Astrocyte of the cerebellum (primary cell): ENCODE measurements around the gene EBNA1BP2.

Experiments
- DNase-seq: peaks from one replicate; pipeline ENCODE4 v3.0.0-alpha.2; 2011; ENCODE audit warnings: low read depth
- H3K4me3 ChIP-seq: 2 replicates; pipeline ENCODE4 v1.5.1; 2011; ENCODE audit warnings: mild to moderate bottlenecking, low read depth, low read length, moderate library complexity
- in situ Hi-C: cut with HindIII; loops from 2 replicates; pipeline ENCODE4 v1.10.0; 2017; ENCODE audit warnings: low sequenced_read_pairs
- TF ChIP-seq, protein P1 (sequence below): IDR thresholded peaks from 2 replicates; pipeline ENCODE4 v1.5.1; 2012; ENCODE audit warnings: low read length, low read depth, moderate library complexity, mild to moderate bottlenecking; ENCODE audit errors: missing control alignments

Gene EBNA1BP2

GRCh38 chr1:43197343-43198127 is 25.4 kb upstream of the EBNA1BP2 start:
- in situ Hi-C loops = no loop called here
- DNase-seq = no peak
- TF ChIP-seq, protein P1, sequence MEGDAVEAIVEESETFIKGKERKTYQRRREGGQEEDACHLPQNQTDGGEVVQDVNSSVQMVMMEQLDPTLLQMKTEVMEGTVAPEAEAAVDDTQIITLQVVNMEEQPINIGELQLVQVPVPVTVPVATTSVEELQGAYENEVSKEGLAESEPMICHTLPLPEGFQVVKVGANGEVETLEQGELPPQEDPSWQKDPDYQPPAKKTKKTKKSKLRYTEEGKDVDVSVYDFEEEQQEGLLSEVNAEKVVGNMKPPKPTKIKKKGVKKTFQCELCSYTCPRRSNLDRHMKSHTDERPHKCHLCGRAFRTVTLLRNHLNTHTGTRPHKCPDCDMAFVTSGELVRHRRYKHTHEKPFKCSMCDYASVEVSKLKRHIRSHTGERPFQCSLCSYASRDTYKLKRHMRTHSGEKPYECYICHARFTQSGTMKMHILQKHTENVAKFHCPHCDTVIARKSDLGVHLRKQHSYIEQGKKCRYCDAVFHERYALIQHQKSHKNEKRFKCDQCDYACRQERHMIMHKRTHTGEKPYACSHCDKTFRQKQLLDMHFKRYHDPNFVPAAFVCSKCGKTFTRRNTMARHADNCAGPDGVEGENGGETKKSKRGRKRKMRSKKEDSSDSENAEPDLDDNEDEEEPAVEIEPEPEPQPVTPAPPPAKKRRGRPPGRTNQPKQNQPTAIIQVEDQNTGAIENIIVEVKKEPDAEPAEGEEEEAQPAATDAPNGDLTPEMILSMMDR = no peak
- no peak overlapping the region for H3K4me3 ChIP-seq

DNA sequence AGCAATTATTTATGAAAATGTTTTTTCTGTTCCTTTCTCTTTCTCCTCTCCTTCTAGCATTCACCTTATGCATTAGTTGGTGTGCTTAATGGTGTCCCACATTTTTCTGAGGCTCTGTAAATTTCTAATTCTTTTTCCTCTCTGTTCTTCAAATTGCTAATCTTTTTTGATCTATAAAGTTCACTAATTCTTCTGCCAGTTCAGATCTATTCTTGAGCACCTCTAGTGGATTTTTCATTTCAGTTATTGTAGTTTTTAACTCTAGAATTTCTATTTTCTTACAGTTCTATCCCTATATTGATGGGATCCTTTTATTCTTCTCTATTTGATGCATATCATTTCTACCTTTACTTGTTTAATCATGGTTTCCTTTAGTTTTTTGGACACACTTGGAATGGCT is 22.4 kb upstream of the EBNA1BP2 start:
- DNase-seq = no peak
- in situ Hi-C loops = no loop called here
- H3K4me3 ChIP-seq = no peak overlapping the region
- TF ChIP-seq, protein P1 = no peak

GRCh38 chr1:43188106-43188505 is 16.0 kb upstream of the EBNA1BP2 start:
- H3K4me3 ChIP-seq = no peak overlapping the region
- in situ Hi-C loops = no loop called here
- DNase-seq = no peak
- TF ChIP-seq, protein P1 = no peak

DNA sequence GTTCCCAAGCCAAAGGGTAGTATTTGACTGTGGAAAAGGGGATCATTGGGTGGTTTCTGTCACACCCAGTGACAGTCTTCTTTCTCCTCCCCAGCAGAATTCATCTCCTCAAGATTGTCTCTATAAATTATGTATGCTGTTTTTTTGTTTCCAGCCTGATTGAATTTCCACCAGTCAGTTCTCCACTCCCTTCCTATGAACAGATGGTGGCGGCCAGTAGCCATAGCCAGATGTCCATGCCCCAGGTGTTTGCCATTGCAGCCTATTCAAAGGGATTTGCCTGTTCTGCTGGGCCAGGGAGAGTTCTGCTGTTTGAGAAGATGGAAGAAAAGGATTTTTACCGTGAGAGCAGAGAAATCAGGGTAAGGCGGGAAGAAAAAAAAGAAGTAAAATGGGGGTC is 12.9 kb upstream of the EBNA1BP2 start:
- no peak overlapping the region for H3K4me3 ChIP-seq
- TF ChIP-seq, protein P1 = no peak
- no peak for DNase-seq
- in situ Hi-C loops = no loop called here

DNA sequence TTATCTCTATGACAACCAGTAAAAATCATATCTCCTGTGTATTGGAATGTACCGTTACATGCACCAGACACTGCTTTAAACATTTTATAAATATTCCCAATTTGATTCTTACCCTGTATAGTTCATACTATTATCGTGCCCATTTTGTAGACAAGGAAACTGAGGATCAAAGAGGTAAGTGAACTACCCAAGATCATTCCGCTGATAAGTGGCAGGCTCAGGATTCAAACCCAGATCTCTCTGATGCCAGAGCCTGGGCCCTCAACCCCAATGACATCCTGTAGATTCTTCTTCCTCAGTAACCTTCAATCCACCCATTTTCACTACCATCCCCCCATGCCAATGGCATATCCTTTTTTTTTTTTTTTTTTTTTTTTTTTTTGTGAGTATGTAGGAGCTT is 12.3 kb upstream of the EBNA1BP2 start:
- in situ Hi-C loops = no loop called here
- no peak overlapping the region for H3K4me3 ChIP-seq
- TF ChIP-seq, protein P1 = no peak
- no peak for DNase-seq

GRCh38 chr1:43177691-43178090 is 5.6 kb upstream of the EBNA1BP2 start:
- TF ChIP-seq, protein P1 = no peak
- in situ Hi-C loops = no loop called here
- no peak for DNase-seq
- no peak overlapping the region for H3K4me3 ChIP-seq

DNA sequence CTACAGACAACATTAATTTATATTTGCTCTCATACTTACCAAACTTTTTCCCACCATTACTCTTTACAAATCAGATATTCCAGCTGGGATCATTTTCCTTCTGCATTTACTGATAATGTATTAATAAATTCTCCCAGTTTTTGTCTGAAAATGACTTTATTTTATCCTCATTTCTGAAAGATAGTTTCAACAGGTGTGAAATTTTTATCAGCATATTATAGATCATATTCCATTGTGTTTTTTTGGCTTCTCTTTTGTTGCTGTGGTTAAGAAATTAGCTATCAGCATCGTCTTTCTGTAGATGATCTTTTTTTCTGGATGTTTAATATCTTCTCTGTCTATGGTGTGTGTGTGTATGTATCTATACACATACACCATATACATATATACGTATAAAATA is 2.8 kb upstream of the EBNA1BP2 start:
- no peak overlapping the region for H3K4me3 ChIP-seq
- in situ Hi-C loops = no loop called here
- TF ChIP-seq, protein P1 = no peak
- DNase-seq = no peak
